Loucy (cell line): ENCODE data around the gene AVL9.

Experiments used
- CTCF ChIP-seq: fragments of 200-600 bp; sonication (generic); conservative IDR thresholded peaks from 2 replicates; pipeline ENCODE4 v1.5.1; 2014; ENCODE audit warnings: mild to moderate bottlenecking, antibody characterized with exemption, low read length
- EZH2phosphoT487 ChIP-seq: fragments of 200-600 bp; IDR thresholded peaks from 2 replicates; pipeline ENCODE4 v1.6.1; 2018; ENCODE audit warnings: antibody characterized with exemption, mild to moderate bottlenecking, moderate library complexity, borderline replicate concordance

- TF ChIP-seq EZH2phosphoT487 (no peak), CTCF (peak; percentile 32; the same call in 1 of the 2 replicates)
Measured at GRCh38 chr7:32588657-32589056, 93.4 kb downstream of the AVL9 start.
